ENCODE data around the gene CTDSP1.

Gene CTDSP1

GRCh38 chr2:218400167-218400929 lies 680 bp downstream of the CTDSP1 start:
- DNase-seq: no peak

DNA sequence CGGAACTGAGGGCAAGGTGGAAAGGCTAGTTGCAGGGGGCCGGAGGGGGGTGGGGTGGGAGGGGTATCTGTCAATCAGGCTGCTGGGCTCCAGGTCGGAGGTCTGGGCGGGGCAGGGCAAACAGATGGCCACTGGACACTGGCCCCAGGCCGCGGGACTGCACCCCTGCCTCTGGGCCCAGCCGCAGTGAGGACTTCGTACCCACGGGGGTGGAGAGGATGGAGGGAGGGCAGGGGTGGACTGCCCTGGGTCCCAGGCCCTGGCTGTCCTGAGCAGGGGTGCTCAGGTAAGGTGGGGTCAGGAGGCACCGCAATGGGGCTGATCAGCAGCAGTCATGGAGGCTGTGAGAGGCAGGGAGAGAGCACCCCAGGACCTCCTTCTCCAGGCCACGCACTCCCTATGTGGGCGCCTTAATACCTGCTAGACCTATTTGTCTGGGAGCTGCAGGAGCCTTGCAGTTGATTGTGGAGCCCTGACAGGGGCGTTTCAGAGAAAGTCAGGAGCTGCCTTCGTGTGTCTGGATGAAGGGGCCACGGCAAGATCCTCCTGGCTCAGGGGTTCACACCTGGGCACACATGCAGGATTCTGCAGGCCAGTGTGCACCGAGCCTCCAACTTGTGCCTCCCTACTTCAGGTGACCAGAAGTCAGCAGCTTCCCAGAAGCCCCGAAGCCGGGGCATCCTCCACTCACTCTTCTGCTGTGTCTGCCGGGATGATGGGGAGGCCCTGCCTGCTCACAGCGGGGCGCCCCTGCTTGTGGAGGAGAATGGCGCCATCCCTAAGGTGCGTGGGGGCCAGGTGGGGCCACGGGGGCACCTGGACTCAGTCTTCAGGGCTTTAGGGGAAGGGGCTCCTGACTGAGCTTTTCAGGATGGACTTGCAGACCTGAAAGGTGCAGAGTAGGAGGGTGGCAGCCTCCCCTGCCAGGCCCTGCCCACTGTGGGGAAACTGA lies 1.5 kb downstream of the CTDSP1 start:
- DNase-seq: no peak

- no peak for DNase-seq
Observed at GRCh38 chr2:218401890-218402289, 2.2 kb downstream of the CTDSP1 start.

- DNase-seq: no peak
Observed at GRCh38 chr2:218402491-218402901, 2.8 kb downstream of the CTDSP1 start.

GRCh38 chr2:218402911-218403411 lies 3.3 kb downstream of the CTDSP1 start:
- DNase-seq: no peak

- no peak for DNase-seq
Observed at GRCh38 chr2:218403810-218404209, 4.1 kb downstream of the CTDSP1 start.

GRCh38 chr2:218404351-218405085 lies 4.8 kb downstream of the CTDSP1 start:
- no peak for DNase-seq

DNA sequence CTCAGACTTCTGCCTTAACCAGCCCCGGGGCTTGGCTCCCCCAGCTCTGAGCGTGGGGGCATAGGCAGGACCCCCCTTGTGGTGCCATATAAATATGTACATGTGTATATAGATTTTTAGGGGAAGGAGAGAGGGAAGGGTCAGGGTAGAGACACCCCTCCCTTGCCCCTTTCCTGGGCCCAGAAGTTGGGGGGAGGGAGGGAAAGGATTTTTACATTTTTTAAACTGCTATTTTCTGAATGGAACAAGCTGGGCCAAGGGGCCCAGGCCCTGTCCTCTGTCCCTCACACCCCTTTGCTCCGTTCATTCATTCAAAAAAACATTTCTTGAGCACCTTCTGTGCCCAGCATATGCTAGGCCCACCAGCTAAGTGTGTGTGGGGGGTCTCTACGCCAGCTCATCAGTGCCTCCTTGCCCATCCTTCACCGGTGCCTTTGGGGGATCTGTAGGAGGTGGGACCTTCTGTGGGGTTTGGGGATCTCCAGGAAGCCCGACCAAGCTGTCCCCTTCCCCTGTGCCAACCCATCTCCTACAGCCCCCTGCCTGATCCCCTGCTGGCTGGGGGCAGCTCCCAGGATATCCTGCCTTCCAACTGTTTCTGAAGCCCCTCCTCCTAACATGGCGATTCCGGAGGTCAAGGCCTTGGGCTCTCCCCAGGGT lies 5.5 kb downstream of the CTDSP1 start:
- no peak for DNase-seq

- DNase-seq: no peak
Observed at GRCh38 chr2:218405746-218406208, 6.1 kb downstream of the CTDSP1 start.

DNA sequence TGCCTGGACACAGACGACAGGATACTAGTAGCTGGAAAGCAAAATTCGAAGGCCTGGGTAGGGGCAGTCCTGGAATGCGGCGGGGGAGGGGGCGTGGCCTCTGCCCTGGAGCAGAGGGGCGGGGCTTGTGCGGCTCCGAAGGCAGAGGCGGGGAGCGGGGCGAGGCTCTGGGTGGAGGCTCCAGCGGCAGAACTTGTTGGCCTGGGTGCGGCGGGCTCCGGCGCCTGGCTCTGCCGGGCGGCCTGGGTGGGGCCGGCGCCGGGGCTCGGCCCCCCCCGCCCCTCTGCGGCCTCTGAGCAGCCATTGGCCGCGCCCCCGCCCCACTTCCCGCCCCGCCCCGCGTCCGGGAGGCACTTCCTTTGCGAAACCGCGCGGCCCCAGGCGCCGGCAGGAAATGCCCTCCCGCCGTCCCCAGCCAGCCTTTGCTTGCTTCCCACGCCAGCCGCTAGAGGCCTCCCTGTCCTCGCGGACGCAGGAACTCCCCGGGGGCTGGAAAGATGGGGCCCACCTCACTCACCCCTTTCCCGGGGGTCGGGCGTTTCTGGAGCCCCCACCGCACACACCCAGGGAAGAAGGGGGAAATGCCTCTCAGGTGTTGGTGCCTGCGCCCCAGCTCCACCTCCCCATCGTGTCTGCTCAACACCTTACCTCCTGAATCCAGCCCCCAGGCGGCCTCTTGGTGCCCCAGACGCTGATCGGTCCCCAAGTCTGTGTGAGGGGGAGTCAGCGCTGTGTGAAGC lies 6.7 kb downstream of the CTDSP1 start:
- peak; percentile 89 for DNase-seq

- DNase-seq: no peak
Observed at GRCh38 chr2:218406949-218407618, 7.4 kb downstream of the CTDSP1 start.

- no peak for DNase-seq
Observed at GRCh38 chr2:218407717-218408116, 8.0 kb downstream of the CTDSP1 start.

- no peak for DNase-seq
Observed at GRCh38 chr2:218418321-218418716, 18.7 kb downstream of the CTDSP1 start.

GRCh38 chr2:218418717-218419458 lies 19.2 kb downstream of the CTDSP1 start, which contains the start of gene VIL1:
Gene VIL1, plus strand, starts transcription at chr2:218419123. Its CDS starts 4,656 bp downstream, at chr2:218423779.
- DNase-seq: no peak

DNA sequence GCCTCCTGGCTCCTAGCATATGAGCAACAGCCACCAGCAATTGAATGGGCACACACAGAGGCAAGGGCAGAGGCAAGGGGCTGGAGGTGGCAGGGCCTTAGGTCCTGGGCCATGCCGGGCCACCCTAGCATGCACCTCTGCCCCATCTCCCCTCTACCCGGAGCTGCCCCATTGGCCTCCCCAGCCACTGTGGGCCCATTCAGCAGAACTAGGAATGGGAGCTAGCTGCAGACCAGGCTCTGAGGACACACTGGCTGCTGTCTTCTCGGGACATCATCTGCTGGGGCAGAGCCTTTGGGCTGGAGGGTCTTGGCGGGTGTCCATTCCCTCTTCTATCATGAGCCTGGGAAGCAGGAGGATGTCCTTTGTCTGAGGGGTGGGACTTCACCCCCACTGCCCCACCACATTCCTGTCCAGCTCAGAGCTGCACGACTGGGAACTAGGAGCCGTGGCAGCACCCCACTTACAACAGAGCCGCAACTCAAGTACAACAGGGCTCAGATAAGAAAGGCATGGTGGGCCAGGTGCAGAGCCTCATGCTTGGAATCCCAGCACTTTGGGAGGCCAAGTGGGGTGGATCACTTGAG lies 20.1 kb downstream of the CTDSP1 start:
- DNase-seq: no peak

DNA sequence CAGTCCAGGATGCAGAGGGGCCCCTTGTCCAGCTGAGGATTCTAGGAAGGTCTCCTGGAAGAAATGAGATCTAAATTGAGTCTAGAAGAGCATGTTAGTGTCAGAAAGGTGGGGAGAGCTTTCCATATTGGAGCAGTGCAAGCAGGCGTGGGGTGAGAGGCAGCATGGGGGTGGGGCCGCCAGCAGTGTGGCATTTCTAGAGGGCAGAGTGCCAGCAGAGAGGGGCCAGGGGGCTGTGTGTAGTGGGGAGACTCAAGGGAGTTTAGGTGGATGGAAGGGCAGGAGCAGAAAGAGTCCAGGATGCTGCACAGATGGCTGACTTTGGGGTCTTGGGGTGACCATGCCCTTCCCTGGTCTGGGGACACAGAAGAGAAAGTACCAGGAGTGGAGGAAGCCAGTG lies 21.4 kb downstream of the CTDSP1 start:
- DNase-seq: no peak

GRCh38 chr2:218422403-218423086 lies 22.9 kb downstream of the CTDSP1 start:
- no peak for DNase-seq

- DNase-seq: no peak
Observed at GRCh38 chr2:218423584-218423983, 23.9 kb downstream of the CTDSP1 start.

DNA sequence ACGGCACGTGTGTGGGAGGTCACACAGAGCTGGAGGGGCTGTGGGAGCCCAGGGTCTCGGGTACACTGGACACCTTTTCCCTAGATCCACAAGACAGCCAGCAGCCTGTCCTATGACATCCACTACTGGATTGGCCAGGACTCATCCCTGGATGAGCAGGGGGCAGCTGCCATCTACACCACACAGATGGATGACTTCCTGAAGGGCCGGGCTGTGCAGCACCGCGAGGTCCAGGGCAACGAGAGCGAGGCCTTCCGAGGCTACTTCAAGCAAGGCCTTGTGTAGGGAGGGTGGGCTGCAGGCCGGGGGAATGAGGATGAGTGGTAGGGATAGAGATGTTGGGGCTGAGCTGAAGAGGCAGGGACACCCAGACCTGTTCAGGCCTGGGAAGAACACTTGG lies 25.9 kb downstream of the CTDSP1 start:
- no peak for DNase-seq

Data from NCI-H1092 (cell line).